AG09319 (cell line): ENCODE data around the gene LRRC40.

Experiments used
- DNase-seq: peaks from one replicate; pipeline ENCODE4 v3.0.0-alpha.2; 2010; ENCODE audit warnings: low read depth; ENCODE audit errors: extremely low read depth
- CTCF ChIP-seq: IDR thresholded peaks from 2 replicates; pipeline ENCODE4 v1.5.1; 2011; ENCODE audit warnings: low read depth, mild to moderate bottlenecking, inconsistent platforms, low read length, moderate library complexity

Gene LRRC40

GRCh38 chr1:70115315-70115714 is 90.1 kb downstream of the LRRC40 start:
- no peak for DNase-seq
- no peak for TF ChIP-seq CTCF

GRCh38 chr1:70112838-70113237 is 92.5 kb downstream of the LRRC40 start:
- no peak for TF ChIP-seq CTCF
- no peak for DNase-seq

GRCh38 chr1:70109241-70109640 is 96.1 kb downstream of the LRRC40 start:
- no peak for DNase-seq
- no peak for TF ChIP-seq CTCF

- TF ChIP-seq CTCF: no peak
- DNase-seq: no peak
Observed at GRCh38 chr1:70103770-70104169, 101.6 kb downstream of the LRRC40 start.

GRCh38 chr1:70101774-70102173 is 103.6 kb downstream of the LRRC40 start:
- DNase-seq: no peak
- TF ChIP-seq CTCF: no peak

GRCh38 chr1:70101231-70101630 is 104.1 kb downstream of the LRRC40 start:
- no peak for DNase-seq
- no peak for TF ChIP-seq CTCF
